Activated CD8-positive, alpha-beta memory T cell treated with anti-CD3 and anti-CD28 coated beads for 48 hours (primary cell): ENCODE data around the gene ABHD15.
A peak's percentile ranks its signal among the peaks of the same experiment; 100 is the strongest.

ENCODE experiments used
- DNase-seq, 3 experiments: peaks; one replicate each; pipeline ENCODE4 v3.0.0-alpha.2; 2020; ENCODE audit warnings: low read depth in 2 of 3, low spot score in 2 of 3

Gene ABHD15

DNA sequence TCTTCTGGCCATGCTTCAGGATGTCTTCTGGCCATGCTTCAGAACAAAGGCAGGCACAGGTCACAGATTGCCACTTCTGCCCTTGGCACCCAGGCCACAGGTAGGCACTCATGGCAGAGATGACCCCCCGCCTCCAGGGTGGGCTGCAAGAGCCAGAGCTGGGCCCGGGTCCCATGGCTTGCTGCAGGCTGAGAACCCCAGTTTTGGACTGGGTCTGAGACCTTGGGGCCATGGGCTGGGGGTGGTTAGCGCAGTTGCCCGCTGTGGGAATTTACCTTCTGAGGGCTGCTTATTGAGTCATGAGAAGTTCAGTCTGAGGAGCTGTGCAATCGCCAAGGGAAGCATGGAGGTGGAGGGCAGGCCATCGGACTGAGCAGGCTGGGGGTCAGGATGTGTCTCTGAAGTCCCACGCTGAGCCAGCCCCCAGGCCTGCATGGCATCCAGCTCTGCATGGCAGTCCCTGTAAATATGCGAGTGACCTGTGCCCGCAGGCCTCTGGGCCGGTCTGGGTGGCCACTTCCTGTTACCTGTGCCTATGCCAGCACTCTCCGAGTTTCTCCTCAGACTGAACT, 27.8 kb upstream of the ABHD15 start:
- no peak for DNase-seq

DNA sequence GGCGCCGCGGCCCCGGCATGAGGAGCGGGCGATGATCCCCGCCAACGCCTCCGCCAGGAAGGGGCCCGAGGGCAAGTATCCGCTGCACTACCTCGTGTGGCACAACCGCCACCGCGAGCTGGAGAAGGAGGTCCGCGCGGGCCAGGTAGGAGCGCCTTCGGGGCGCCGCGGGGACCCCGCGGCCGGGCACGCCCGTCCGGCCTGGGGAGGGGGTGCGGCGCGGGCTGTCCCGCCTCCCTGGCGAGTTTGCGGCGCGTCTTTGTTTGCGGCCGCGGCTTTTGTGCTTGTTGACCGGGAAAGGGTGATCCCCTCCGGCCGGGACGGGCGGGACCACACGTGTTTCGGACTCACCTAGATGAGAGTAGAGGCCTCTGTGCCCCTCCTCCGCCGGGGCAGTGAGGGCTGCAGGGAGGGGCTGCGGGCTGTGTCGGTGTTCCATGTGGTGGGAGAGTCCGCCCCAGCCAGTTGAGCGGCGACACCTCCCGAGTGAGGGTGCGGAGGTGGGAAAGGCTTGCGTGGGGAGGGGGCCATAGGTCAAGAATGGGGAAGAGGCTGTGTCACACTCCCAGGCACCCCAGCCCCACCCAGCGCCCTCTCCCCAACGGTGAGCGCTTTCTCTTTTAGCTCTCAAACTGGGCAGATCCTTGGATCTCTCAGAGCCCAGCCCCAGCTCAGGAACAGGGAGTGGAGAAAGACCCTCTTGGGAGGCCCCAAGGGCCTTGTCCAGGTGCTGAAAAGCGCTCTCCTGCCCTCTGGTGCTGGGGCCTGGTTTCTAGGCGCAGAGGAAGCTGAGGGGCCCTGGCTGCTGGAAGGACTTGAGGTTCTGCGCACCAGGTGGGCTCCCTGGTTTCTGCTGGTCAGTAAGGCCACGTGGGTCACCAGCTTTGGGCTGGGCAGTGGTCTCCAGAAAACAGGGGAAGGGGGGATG, 27.0 kb upstream of the ABHD15 start:
- DNase-seq = no peak

DNA sequence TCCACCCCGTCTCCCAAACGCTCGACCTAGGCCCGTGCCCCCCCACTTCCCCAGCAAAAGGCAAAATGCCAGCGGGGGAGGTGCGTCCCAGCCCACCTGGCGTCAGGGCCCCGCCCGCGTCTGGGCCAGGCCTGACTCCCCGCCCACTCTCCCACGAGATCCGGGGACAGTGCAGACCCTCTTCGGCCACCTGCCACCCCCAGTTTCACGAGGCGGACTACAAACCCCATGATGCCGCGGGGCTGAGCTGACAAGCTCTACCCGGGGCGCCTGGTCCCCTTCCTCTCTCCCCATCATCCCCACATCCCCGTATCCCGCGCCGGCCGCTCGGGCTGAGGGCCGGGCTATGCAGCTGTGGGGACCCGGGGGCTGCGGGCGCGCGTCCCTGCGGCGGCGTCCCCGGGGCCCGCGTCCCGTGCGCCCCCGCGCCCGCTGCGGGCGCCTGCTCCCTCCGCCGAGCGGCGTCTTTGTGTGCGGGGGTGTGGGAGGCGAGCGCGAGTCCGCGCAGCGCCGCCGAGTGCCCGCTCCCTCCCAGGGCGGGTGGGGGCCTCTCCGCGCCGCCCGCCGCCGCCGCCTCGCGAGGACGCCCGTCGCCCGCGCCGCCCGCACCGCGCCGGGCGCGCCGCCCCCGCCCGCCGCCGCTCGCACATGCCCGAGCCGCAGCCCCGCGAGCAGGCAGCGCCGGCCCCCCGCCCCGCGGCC, 26.2 kb upstream of the ABHD15 start, which contains the start of gene ANKRD13B:
ANKRD13B (plus strand) TSS at position 283 of the 702 bp plus-strand sequence. CDS start 490 bp downstream, outside the sequence.
- DNase-seq = no peak

DNA sequence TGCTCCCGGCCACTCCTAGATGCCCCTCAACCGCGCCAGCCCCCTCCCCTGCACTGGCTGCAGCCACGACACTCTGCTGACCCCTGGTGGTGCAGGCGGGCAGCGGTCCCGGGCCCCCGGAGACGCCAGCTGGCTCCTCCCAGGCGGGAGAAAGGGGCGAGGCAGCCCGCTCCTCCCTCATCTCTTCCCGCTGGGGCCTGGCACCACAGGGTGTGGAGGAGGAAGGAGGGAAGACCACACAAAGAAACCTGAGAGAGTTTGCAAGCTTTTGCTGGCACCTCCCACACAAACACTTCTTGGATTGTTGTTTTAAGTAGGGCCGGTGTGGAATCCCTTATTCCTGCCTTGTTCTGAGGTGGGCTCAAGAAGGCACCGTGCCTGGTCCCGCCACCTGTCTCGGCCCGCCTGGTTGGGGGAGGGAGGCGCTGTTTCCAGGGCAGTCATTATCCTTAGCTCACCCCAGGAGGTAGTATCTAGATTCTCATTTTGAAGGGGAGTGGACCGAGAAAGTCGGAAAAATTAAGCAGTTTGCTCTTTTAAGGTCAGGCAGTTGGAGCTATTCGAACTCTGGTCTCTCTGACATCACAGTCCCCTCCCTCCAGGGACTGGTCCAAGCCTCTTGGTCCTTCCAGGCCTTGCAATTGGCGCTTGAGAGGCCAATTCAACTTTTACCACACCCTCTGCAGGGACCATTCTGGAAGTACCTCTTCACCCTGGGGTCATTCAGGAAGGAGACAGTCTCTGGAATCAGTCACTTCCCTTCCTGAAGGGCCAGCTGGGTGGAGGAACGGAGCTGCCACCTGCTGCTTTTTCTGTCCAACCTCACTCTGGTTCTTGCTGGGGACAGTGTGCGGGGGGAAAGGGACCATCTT, 25.1 kb upstream of the ABHD15 start:
- peak in 2 of 3 experiments; percentile 65 to 75 for DNase-seq

DNA sequence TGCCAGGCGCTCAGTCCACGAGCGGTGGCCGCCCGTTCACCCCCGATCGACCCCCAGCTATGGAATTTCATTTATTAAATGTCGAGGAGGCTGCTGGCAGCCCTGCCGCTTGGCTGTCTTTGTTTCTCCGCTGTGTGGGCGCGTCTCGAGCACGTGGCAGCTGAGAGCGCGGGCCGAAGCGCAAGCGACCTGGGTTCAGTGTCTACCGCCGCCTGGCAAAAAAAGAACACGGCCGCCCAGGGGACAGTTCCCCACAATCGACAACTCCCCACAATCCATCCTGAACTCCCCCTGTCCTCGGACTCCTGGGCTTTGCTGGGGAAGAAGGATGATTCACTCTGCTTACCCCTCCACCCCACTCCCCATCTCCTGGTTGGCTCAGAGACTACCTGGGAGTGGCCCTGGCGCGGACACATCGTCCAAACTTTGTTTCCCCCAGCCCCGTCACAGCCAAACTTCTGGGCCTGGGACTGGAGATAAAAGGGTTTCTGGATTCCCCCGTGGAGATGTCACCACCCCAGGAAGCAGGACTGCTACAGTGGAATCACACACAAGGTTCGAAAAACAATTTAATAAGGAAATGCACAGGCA, 24.4 kb upstream of the ABHD15 start:
- DNase-seq = no peak

DNA sequence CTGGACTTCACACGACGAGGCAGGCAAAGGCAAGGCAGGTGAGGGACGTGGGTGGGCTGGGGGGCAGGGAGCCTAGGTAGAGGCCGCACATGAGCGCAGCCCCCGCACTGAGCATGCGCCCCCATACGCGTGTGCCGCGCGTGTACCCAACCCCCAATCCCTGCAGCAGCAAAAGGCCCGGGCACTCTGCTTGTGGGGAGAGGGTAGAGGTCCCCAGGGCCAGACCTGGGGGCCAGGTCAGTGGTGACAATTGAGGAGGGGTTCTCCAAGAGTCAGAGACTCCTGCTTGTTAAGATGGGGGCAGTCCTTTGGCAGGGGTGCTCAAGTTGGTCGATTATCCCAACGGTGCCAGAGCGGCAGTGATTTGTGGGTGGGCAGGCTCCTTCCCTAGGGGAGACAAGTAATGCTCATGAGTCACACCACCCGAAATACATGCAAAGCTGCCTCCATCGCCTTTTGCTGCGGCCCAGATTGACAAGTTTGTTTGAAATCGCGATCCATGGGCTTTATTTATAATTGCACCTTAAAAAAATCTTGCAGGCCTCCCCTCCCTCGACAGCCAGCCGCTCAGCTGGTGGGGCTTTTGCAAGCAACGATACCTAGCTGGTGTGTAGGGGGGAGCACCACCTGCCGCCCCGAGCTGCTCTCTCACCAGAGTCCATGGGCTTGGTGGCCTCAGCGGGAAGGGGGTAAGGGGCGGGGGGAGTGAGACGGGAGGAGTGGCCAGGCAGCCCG, 23.7 kb upstream of the ABHD15 start:
- DNase-seq = no peak

DNA sequence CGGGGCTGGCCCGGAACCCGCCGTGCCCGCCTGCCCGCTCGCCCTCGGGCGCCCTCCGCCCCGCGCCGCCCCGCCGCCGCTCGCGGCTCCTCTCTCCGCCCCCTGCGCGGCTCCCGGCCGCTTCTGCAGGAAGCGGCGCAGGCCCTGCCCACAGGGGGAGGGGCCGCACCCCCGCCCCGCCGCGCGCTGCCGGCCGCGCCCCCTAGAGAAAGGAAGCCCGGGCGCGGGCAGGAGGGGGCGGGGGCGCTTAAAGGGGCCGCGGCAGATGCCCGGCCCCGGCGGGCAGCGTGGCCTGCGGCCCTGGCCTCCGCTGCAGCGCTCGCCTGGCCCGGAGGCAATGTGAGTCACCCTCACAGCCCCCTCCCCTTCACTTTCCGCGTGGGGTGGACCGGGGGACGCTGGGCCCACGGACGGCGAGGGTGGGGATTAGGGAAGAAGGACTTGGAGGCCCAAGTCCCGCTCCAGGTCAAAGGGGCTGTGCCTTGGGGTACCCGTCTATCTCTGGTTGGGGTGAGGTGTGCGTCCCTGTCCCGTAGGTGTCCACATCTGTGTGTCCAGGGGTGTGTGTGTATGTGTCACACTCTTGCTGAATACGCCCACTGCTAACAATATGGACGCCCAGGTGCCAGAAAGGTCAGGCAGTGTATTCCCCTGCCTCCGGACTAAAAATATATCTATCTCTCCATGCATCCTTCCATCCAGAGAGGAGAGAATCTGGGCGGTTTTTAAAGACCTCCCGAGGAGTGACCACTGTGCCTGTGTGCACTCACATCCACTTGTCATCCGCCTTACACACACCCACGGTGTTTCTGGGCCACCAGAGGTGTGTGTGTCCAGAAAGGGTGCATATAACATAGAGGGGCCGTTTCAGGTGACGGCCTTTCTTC, 22.9 kb upstream of the ABHD15 start, which contains the start of gene GIT1:
GIT1 (minus strand) TSS at position 125 of the 887 bp plus-strand sequence. CDS start 270 bp downstream, outside the sequence.
- peak in 1 of 3 experiments; percentile 76 for DNase-seq

DNA sequence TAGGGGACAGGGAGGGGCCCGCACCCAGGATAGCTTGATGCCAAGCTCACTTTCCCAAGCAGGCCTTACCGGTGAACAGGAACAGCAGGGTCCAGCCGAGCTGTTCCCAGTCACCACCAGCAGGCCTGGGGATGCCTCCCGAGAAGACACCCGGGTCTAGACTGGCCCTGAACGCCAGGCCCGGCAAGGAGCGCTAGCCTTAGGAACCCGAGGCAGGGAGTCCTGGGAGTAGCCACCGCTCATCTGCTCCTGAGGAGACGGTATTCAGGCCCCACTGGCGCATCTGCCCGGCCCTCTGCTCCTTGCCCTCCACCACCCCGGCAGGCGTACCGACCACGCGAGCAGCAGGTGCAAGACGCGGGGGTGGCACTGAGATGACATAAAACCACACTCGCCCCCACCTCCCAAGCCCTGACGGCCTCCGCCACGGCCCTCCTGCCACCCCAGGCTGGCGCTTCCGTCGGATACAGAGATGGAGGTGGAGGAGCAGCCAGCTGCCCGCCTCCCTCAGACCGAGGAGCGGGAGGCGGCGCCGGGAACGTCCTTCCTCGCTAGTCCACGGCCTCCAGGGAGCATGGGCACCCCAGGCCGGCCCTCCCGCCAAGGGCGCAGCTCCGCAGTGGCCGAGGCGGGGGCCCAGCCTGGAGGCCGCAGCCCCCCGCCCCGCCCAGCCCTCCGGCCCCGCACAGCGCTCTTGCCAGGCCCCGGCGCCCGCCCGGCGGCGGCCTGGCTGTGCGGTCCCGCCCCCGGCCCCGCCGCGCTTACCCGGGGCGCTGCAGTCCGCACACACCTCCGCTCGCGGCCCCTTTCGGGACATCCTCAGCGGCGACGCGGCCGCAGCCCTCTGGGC, 21.9 kb upstream of the ABHD15 start:
- no peak for DNase-seq

DNA sequence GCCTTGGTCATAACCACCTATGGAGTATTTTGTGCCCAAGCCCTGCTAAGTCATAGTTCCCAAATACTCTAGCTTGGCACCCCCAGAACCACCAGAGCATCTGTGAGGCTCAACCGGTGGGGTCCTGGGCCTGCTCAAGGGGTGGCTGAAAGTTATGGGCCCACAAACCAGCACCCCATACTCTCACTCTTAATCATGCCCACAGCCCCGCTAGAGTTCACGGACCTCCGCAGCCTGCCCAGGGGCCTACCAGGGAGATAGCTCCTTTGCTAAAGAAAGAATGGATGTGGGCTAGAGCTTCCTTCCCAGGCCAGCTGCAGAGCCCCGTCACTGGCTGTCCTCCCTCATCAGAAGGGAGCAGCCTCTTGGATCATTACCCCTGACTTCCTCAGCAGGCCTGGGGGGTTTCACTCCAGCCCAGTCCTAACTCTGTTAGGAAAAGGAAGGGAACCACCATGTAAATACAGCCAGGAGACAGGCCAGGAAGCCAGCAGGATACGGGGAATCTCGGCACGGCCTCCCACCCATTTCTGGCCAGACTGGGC, 21.3 kb upstream of the ABHD15 start:
- DNase-seq = no peak

DNA sequence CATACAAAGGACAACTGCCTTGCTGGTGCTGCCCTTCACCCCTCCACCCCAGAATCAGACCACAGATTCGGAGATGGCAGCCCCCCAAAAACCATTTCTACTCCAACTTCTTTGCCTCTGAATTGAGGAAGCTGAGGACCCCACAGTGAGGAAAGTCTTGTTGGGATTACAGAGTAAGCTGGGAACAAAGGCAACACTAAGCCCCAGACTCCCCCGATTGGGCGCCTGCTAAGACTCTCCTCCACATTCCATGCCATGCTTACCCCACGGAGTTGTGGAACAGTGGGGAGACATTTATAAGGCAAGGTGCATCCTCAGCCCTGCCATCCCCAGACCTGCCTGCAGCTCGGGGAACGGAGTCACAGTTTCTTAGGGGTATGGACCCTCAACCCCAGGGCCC, 20.8 kb upstream of the ABHD15 start:
- no peak for DNase-seq

DNA sequence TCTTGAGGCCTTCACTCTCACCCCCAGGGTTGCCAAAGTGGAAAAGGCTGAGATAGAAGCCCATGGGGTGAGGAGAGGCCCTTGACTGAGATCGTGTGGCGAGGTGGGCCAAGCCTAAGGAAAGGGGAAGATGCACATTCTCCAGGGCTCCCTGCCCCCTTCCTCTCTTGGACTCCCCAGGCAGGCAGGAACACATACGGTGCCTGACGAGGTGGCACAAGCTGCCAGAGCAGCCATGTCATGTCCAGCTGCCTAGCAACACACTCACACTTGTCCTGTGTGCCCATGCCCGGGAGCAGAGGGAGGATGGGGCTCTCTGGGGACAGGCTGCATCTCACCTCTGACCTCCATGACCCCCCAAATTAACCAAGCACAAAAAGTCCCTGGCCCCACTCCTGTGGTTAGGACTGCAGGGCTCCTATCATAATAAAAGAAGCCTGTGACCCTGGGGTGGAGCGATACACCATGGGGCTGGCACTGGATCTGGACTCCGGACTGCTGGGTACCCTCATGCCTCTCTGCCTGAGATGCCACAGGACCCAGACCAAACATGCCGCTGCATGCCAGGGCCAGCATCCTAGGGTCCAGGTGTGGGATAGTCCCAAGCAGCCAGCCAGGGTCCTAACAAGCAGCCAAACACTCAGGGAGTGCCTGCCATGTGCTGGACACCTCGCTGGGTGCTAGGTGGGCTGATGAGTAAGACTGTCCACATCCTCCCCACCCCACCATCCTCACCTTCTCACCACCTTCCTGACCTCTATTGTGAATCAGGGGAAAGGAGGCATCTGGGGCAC, 20.0 kb upstream of the ABHD15 start:
- DNase-seq = no peak

DNA sequence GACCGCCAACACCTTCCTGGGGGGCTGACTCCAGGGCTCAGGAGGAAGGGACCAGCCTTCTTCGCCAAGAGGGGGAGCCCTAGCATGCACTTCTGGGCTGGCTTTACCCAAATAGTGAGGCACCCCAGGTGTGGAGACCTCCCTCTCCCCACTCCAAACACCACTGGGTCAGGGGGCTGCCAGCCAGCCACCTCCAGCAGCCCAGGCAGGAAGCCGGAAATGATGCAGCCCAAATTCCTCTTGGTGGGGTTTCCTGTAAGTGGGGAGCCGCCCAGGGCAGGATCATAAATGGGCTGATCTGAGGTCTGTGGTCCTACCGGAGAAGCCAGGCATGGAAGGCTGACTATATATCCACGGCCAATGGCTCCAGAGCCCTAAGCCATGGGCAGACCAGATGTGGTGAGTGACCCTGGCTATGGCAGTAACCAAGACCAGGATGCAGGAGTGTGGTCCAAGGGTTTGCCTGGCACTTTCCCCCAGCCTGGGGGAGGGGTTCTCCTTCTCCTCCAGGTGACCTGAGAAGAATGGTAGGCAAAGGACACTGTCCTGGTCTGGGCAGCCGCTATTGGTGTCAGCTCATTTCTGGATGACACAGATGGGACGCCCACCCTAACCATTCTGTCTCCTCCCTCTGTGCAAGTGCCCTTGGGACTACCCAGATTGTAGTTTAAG, 18.4 kb upstream of the ABHD15 start:
- no peak for DNase-seq

DNA sequence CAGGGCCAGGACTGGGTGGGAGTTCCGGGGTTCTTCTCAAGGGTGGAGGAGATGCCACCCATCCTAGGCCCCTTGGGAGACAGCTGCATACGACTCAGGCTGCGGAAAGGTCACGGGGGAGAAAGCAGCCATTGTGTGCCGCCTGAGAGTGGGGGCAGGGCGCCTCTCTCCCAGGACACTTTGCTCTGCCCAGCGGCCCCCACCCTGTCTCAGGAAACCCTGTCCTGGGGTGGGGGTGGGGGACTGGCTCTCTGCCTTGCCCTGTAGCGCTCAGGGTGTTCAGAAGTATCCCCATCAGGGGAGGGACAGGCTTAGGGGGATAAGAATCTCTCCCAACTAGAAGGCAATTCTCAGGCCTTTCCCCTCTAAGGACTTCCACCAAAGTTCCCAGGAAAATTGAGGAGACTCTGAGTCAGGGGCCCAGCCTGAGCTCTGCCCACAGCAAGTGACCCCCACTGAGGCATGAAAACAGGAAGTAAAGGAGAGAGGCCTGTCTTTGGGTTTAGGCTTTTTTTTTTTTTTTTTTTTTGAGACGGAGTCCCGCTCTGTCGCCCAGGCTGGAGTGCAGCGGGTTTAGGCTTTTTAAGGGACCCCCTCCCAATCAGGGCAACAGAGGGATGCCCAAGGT, 17.7 kb upstream of the ABHD15 start:
- DNase-seq = no peak

DNA sequence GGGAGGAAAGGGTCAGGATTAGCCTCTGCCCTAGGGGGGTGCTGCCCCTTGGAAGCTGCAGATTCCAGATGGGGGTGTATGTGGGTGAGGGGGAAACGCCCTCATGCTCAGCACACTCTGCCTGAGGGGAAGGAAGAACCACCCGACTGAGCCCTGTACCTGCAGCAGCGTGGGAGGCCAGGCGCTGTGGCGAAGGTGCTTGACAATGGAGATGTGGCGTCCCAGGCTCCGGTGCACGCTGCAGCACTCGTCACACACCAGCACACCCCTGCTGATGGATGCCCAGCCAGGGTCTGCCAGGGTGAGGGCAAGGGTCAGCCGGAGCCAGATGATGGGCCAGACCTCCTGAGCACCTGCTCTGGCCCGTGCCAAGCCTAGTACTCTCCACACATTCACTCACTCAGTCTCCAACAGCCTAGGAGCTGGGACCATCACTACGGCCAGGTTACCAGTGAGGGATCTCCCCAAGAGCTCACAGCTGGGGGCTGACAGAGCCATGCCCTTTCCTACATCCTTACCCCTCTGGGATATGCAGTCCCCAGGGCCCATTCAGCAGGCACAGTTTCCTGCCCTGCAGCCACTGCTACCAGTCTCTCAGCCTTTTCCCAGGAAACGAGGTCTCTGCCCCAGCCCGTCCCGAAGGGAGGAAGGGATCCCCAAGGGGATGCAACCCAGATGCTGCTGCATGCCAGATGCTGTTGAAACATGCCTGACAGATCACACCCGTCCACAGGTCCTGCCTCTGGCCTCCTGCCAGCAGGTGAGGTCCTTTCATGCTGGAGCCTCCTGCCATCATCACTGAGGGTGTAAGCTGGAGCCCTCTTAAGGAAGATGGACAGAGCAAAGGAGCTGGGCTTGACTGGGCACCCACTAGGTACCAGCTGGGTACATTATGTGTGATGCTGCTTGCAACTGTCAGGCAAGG, 16.7 kb upstream of the ABHD15 start:
- no peak for DNase-seq

DNA sequence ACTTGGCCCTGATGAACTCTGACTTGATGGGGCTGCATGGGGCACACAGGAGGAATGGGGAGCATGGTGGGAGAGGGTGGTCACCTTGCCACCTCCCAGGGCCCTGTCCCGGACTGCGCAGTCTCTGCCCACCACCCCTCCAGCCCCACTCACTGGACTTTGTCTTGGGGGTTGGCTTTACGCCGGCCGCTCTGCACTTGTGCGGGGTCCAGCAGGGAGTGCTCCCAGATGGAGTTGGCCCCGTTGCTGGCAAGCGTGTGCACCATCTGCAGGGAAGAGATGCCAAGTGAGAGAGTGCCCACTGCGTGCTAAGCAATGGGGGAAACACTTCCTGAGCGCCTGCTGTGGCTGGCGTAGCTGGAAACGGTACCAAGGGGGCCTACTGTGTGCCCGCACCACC, 15.9 kb upstream of the ABHD15 start:
- DNase-seq = no peak
